HepG2 (cell line): Measurements from ENCODE around the gene NEK7. TPM values are rescaled to one million over a fixed set of nuclear protein-coding genes. Genes with fewer than 3 reads are reported as not detected.

ENCODE experiments used
- AHR ChIP-seq: IDR thresholded peaks from 2 replicates; pipeline ENCODE4 v1.6.1; 2018; ENCODE audit warnings: missing genetic modification reagents, missing compliant biosample characterization
- ARID4A ChIP-seq: sonication (generic); formaldehyde crosslinking; IDR thresholded peaks from 2 replicates; pipeline ENCODE4 v1.5.0; 2020; ENCODE audit warnings: mild to moderate bottlenecking, missing genetic modification reagents, borderline replicate concordance
- BCL3 ChIP-seq: sonication (generic); formaldehyde crosslinking; IDR thresholded peaks from 2 replicates; pipeline ENCODE4 v1.5.1; 2020; ENCODE audit warnings: mild to moderate bottlenecking, missing genetic modification reagents, moderate library complexity
- CAMTA2 ChIP-seq: sonication (generic); formaldehyde crosslinking; IDR thresholded peaks from 2 replicates; pipeline ENCODE4 v1.4.0; 2020; ENCODE audit warnings: mild to moderate bottlenecking, missing genetic modification reagents, borderline replicate concordance
- CSRNP1 ChIP-seq: sonication (generic); formaldehyde crosslinking; IDR thresholded peaks from 2 replicates; pipeline ENCODE4 v1.8.1; 2023; ENCODE audit warnings: mild to moderate bottlenecking, missing genetic modification reagents
- FOXA1 ChIP-seq, 2 experiments: fragments of 450-650 bp in 1 of 2; sonication (generic) in 1 of 2; formaldehyde crosslinking in 1 of 2; IDR thresholded peaks; 2 replicates each; pipeline versions ENCODE4 v1.4.0 to v1.6.1; 2016 to 2020; ENCODE audit warnings: missing genetic modification reagents in 1 of 2
- IRF2 ChIP-seq: IDR thresholded peaks from 2 replicates; pipeline ENCODE4 v1.6.1; 2018; ENCODE audit warnings: missing genetic modification reagents, missing compliant biosample characterization
- PLRG1 ChIP-seq: fragments of 450-650 bp; conservative IDR thresholded peaks from 2 replicates; pipeline ENCODE4 v1.6.1; 2016
- POLR2AphosphoS5 ChIP-seq: IDR thresholded peaks from 2 replicates; pipeline ENCODE4 v1.6.1; 2012; ENCODE audit warnings: low read depth, low read length
- RBFOX2 ChIP-seq: fragments of 200-400 bp; formaldehyde crosslinking; IDR thresholded peaks from 2 replicates; pipeline ENCODE4 v1.6.1; 2017; ENCODE audit warnings: low read depth, mild to moderate bottlenecking, low read length
- THYN1 ChIP-seq: sonication (generic); formaldehyde crosslinking; IDR thresholded peaks from 2 replicates; pipeline ENCODE4 v1.8.1; 2023; ENCODE audit warnings: low read depth, mild to moderate bottlenecking, moderate library complexity, missing genetic modification reagents, borderline replicate concordance
- ZNF142 ChIP-seq: sonication (generic); formaldehyde crosslinking; IDR thresholded peaks from 2 replicates; pipeline ENCODE4 v1.4.0; 2020; ENCODE audit warnings: missing genetic modification reagents
- ZNF331 ChIP-seq: sonication (generic); formaldehyde crosslinking; IDR thresholded peaks from 2 replicates; pipeline ENCODE4 v1.4.0; 2020; ENCODE audit warnings: missing genetic modification reagents
- ZNF761 ChIP-seq: sonication (generic); formaldehyde crosslinking; conservative IDR thresholded peaks from 2 replicates; pipeline ENCODE4 v1.4.0; 2020; ENCODE audit warnings: mild to moderate bottlenecking, missing genetic modification reagents
- ZNF850 ChIP-seq: sonication (generic); formaldehyde crosslinking; conservative IDR thresholded peaks from 2 replicates; pipeline ENCODE4 v1.9.0; 2021; ENCODE audit warnings: mild to moderate bottlenecking, missing genetic modification reagents
- polyA plus RNA-seq, 8 experiments: library from polyadenylated mRNA; depleted of rRNA in 3 of 8; stranded (reverse) in 7 of 8; unstranded in 1 of 8; fragments of >200 nt; fragmentation: Illumina TruSeq in 4 of 8; extraction: Trizol in 4 of 8; gene quantifications; 2 replicates each; pipeline versions ENCODE4 v1.2.1 to v1.2.3, GENCODE V29; 2011 to 2016; ENCODE audit warnings: low read depth in 4 of 8, missing spikeins in 1 of 8, mixed read lengths in 1 of 8; ENCODE audit not compliant: insufficient read depth in 1 of 8
- total RNA-seq, 5 experiments: library from RNA; depleted of rRNA; stranded (reverse); fragments of >200 nt; fragmentation: Illumina TruSeq; extraction: Trizol; gene quantifications; 2 replicates each; pipeline ENCODE4 v1.2.3, GENCODE V29; 2016; ENCODE audit warnings: low read depth in 1 of 5

NEK7 gene
- total and polyA plus RNA-seq, 2 of the 13 experiments (the other 11 are each of a cell fraction or from before 2014, with no cell fraction given): 18.1 to 19.2 TPM

GRCh38 chr1:198156745-198157240 is at the start of gene NEK7 (continued):
- TF ChIP-seq ZNF142 (peak; percentile 76; the same call in 1 of the 2 replicates), ARID4A (CRISPR knock-in tag) (peak; percentile 72; the same call in 1 of the 2 replicates), ZNF331 (CRISPR knock-in tag) (peak; percentile 74), ZNF761 (CRISPR knock-in tag) (no peak), CSRNP1 (CRISPR knock-in tag) (peak; percentile 85; the same call in 1 of the 2 replicates), THYN1 (CRISPR knock-in tag) (no peak), BCL3 (CRISPR knock-in tag) (no peak; the same call in 1 of the 2 replicates), ZNF850 (CRISPR knock-in tag) (0 out of 2 replicates have a peak, but pooled peaks have one; percentile 64), FOXA1 (IDR thresholded peaks at IDR 0.05) (no peak), FOXA1 (CRISPR knock-in tag; IDR thresholded peaks at IDR 0.05) (peak; percentile 98), CAMTA2 (CRISPR knock-in tag) (no peak), PLRG1 (no peak), RBFOX2 (peak; percentile 85), IRF2 (CRISPR knock-in tag) (0 out of 2 replicates have a peak, but pooled peaks have one; percentile 49), POLR2AphosphoS5 (peak; percentile 65), AHR (CRISPR knock-in tag) (no peak)
